A549 (cell line): ENCODE results near the gene GABPB1.

Experiments used
- CTCF ChIP-seq: fragments of >200 bp; sonication (Bioruptor Twin); formaldehyde crosslinking; IDR thresholded peaks from 3 replicates; pipeline ENCODE4 v1.5.1; 2016
- ELK1 ChIP-seq: fragments of 150-350 bp; IDR thresholded peaks from 2 replicates; pipeline ENCODE4 v1.6.1; 2014; ENCODE audit warnings: low read depth, mild to moderate bottlenecking, low read length
- ESRRA ChIP-seq: fragments of 150-350 bp; IDR thresholded peaks from 2 replicates; pipeline ENCODE4 v1.6.1; 2014; ENCODE audit warnings: mild to moderate bottlenecking, low read length, borderline replicate concordance
- HOXB5 ChIP-seq: fragments of 250-450 bp; sonication (Bioruptor Pico); IDR thresholded peaks from 2 replicates; pipeline ENCODE4 v1.5.0; 2020; ENCODE audit warnings: mild to moderate bottlenecking, moderate library complexity
- KDM5A ChIP-seq: fragments of 200-600 bp; sonication (generic); IDR thresholded peaks from 2 replicates; pipeline ENCODE4 v1.6.1; 2016; ENCODE audit warnings: antibody characterized with exemption, mild to moderate bottlenecking
- REST ChIP-seq: fragments of 200-600 bp; sonication (generic); IDR thresholded peaks from 2 replicates; pipeline ENCODE4 v1.6.1; 2016; ENCODE audit warnings: antibody characterized with exemption, mild to moderate bottlenecking, moderate library complexity
- TF ChIP-seq, protein P1 (sequence below): fragments of 450-650 bp; IDR thresholded peaks from 2 replicates; pipeline ENCODE4 v1.6.1; 2014; ENCODE audit warnings: antibody characterized with exemption

GRCh38 chr15:50315814-50316630, 39.0 kb downstream of the GABPB1 start:
- peak; percentile 94 for TF ChIP-seq CTCF
- TF ChIP-seq ELK1 = no peak
- TF ChIP-seq HOXB5 (CRISPR knock-in tag) = no peak
- TF ChIP-seq REST = no peak
- TF ChIP-seq KDM5A = no peak
- no peak for TF ChIP-seq ESRRA
- TF ChIP-seq, protein P1, sequence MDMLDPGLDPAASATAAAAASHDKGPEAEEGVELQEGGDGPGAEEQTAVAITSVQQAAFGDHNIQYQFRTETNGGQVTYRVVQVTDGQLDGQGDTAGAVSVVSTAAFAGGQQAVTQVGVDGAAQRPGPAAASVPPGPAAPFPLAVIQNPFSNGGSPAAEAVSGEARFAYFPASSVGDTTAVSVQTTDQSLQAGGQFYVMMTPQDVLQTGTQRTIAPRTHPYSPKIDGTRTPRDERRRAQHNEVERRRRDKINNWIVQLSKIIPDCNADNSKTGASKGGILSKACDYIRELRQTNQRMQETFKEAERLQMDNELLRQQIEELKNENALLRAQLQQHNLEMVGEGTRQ = no peak
